ENCODE data around the gene MYO3B.

GRCh38 chr2:170521299-170521698 lies 343.4 kb downstream of the MYO3B start:
- TF ChIP-seq RAD21 (IDR thresholded peaks at IDR 0.05; ENCODE audit: low read depth) (no peak), CREB1 (IDR thresholded peaks at IDR 0.05; ENCODE audit: low read depth) (no peak)
